SH-SY5Y (cell line): ENCODE measurements around the gene TPX2.

Experiments used
- GATA2 ChIP-seq: IDR thresholded peaks from 2 replicates; pipeline ENCODE4 v1.6.1; 2011; ENCODE audit warnings: mild to moderate bottlenecking, low read depth, low read length
- GATA3 ChIP-seq: IDR thresholded peaks from 2 replicates; pipeline ENCODE4 v1.6.1; 2011; ENCODE audit warnings: low read depth, mild to moderate bottlenecking, low read length, moderate library complexity

DNA sequence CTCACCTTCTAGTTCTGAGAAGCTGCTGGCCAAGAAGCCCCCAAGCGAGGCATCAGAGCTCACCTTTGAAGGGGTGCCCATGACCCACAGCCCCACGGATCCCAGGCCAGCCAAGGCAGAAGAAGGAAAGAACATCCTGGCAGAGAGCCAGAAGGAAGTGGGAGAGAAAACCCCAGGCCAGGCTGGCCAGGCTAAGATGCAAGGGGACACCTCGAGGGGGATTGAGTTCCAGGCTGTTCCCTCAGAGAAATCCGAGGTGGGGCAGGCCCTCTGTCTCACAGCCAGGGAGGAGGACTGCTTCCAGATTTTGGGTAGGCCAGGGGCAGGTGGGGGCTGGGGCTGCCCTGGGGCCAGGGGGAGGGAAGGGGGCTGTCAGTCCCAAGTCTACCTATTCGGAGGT lies 82.3 kb downstream of the TPX2 start:
- no peak for TF ChIP-seq GATA3
- no peak for TF ChIP-seq GATA2
